Stimulated activated naive CD8-positive, alpha-beta T cell treated with anti-CD3 and anti-CD28 coated beads, Interleukin-15, amount 100 ng/mL, for 72 hours (primary cell): ENCODE data around the gene GGCT.
"Not testable (repeated sequence)": the region's sequence is repeated elsewhere in the genome, so short reads cannot be mapped to it uniquely, and the experiment has no call there.

Experiments
- ATAC-seq: fragments of 150-1000 bp; cut with Tn5 transposase; 2 replicates; pipeline ENCODE4 v1.10.0; 2021; ENCODE audit warnings: mild to moderate bottlenecking, moderate library complexity
- DNase-seq, 2 donors: peaks; one replicate each; pipeline ENCODE4 v3.0.0; 2021 to 2022
- H3K27ac Mint-ChIP-seq, 2 donors: one replicate each; pipeline ENCODE4 v1.8.0; 2022; ENCODE audit warnings: mild to moderate bottlenecking in 2 of 2, mixed read lengths in 2 of 2, moderate library complexity in 2 of 2
- H3K27me3 Mint-ChIP-seq: one replicate; pipeline ENCODE4 v1.8.0; 2022; ENCODE audit warnings: mixed read lengths
- H3K4me1 Mint-ChIP-seq: one replicate; pipeline ENCODE4 v1.8.0; 2022; ENCODE audit warnings: mild to moderate bottlenecking, mixed read lengths
- H3K4me3 Mint-ChIP-seq, 2 donors: one replicate each; pipeline ENCODE4 v1.8.0; 2022; ENCODE audit warnings: mild to moderate bottlenecking in 2 of 2, mixed read lengths in 2 of 2, moderate library complexity in 1 of 2
- H3K9me3 Mint-ChIP-seq, 2 donors: one replicate each; pipeline ENCODE4 v1.8.0; 2022; ENCODE audit warnings: mixed read lengths in 2 of 2

GGCT gene, protein sequence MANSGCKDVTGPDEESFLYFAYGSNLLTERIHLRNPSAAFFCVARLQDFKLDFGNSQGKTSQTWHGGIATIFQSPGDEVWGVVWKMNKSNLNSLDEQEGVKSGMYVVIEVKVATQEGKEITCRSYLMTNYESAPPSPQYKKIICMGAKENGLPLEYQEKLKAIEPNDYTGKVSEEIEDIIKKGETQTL

DNA sequence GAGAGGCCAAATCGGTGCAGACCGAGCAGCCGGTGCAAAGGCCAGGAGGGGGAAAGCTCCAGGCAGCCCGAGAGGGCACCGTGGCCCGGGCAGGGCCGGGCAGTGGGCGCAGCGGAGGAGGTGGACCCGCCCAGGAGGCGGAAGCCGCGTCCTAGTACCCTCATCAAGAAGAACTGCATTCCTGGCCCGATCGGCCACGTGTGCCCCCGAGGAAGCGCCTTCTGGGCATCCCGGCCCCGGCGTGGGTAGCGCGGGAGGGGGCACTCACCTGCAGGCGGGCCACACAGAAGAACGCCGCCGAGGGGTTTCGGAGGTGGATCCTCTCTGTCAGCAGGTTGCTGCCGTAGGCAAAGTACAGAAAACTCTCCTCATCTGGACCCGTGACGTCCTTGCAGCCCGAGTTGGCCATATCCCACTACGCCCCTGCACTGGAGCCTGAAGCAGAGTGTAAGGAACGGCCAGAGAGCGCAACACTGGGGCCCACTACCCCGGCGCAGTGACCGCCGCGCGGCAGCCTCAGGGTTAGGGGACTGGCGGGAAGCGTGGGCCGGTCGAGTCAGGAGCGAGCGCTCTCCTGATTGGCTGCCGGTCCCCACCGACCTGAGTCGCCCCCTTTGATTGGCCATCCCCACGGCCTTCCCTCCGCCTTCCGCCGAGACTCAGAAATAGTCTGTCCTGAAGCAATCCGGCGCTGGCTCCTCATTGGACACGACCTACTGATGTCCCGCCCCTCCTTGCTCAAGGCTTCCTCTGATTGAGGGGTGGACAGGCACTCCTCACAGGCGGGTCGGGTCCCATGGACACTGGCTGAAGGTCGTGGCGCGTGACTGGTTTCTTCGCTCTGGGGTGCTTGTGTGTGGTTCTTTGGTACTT lies at the start of gene GGCT:
Gene GGCT (minus strand): TSS at position 529 of the 873 bp plus-strand sequence. CDS start 120 bp downstream, at position 409.
- Mint-ChIP-seq H3K27me3 (no peaks in the 10 kb centered on the region), H3K4me3 (peak within 1 kb of the TSS; percentile 90 to 93), H3K27ac (peak within 1 kb of the TSS; percentile 87 to 97), H3K9me3 (peaks cover 4 to 7% of the 10 kb centered on the region in 2 donors), H3K4me1 (peaks cover 41% of the 10 kb centered on the region)
- ATAC-seq (peak; percentile 99), DNase-seq (peak; percentile 96 to 98)

DNA sequence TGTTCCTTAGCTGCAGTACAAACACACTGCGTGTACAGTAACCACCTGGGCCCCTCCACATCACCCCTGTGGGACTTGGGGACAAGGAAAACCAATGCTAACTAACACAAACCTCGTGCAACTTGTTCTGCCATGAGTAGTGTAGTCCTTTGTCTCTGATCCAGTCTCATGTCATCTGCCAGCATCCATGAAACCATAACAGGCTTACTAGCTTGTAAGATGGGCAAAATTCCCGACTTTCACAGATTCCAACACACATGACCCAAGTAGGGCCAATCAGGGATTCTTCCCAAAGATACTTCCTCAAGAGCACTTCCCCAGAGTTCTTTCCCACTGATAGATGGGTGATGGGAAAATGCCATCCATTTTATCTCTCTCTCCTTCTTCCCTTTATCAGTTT lies 48.9 kb upstream of the GGCT start:
- ATAC-seq (no peak), DNase-seq (no peak)
- Mint-ChIP-seq H3K9me3 (no peaks in the 10 kb centered on the region), H3K4me1 (peaks cover 6% of the 10 kb centered on the region), H3K27me3 (no peaks in the 10 kb centered on the region), H3K4me3 (no peak overlapping the region), H3K27ac (no peak overlapping the region)

GRCh38 chr7:30553141-30553540 lies 48.5 kb upstream of the GGCT start:
- DNase-seq = no peak
- Mint-ChIP-seq H3K4me1 (peaks cover 6% of the 10 kb centered on the region), H3K27ac (no peak overlapping the region), H3K4me3 (no peak overlapping the region), H3K9me3 (no peaks in the 10 kb centered on the region), H3K27me3 (no peaks in the 10 kb centered on the region)
- no peak for ATAC-seq

- no peak for ATAC-seq
- H3K4me1 Mint-ChIP-seq = peaks cover 6% of the 10 kb centered on the region
- no peaks in the 10 kb centered on the region for H3K27me3 Mint-ChIP-seq
- no peaks in the 10 kb centered on the region for H3K9me3 Mint-ChIP-seq
- DNase-seq = no peak
- H3K4me3 Mint-ChIP-seq = no peak overlapping the region
- no peak overlapping the region for H3K27ac Mint-ChIP-seq
Measured at GRCh38 chr7:30552330-30552729, 47.7 kb upstream of the GGCT start.

GRCh38 chr7:30549931-30550493 lies 45.4 kb upstream of the GGCT start:
- DNase-seq = no peak

GRCh38 chr7:30548845-30549244 lies 44.2 kb upstream of the GGCT start:
- Mint-ChIP-seq H3K27me3 (no peaks in the 10 kb centered on the region), H3K4me3 (no peak overlapping the region), H3K9me3 (no peaks in the 10 kb centered on the region), H3K4me1 (peaks cover 6% of the 10 kb centered on the region), H3K27ac (no peak overlapping the region)
- ATAC-seq (no peak), DNase-seq (peak; percentile 8 to 23)

More at GRCh38 chr7:30549931-30550493, 45.4 kb upstream of the GGCT start:
- no peak for ATAC-seq
- Mint-ChIP-seq H3K27ac (no peak overlapping the region), H3K4me3 (no peak overlapping the region), H3K9me3 (no peaks in the 10 kb centered on the region), H3K27me3 (no peaks in the 10 kb centered on the region), H3K4me1 (peaks cover 6% of the 10 kb centered on the region)

DNA sequence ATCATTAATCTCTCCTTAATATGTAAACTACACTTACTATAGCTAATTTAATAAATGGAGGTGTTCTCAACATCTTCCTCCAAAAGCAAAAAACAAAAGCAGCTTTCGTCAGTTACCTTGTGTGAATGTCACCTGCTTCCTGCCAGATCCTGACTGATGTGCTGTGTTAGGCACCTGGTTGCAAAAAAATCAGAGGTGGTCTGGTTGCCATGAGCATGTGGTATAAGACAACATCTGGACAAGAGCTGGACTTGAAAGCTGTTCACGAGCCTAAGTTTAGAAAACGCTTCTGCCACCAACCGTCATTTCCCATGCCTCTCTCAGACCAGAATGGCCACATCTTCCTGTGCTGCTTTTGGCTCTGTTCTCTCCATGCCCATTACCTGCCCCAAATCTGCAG lies 42.0 kb upstream of the GGCT start:
- no peak for ATAC-seq
- peaks cover 6% of the 10 kb centered on the region for H3K4me1 Mint-ChIP-seq

GRCh38 chr7:30545791-30546555 lies 41.3 kb upstream of the GGCT start:
- H3K27me3 Mint-ChIP-seq = no peaks in the 10 kb centered on the region
- H3K9me3 Mint-ChIP-seq = no peaks in the 10 kb centered on the region
- H3K4me1 Mint-ChIP-seq = peaks cover 3% of the 10 kb centered on the region
- ATAC-seq = no peak
- no peak overlapping the region for H3K27ac Mint-ChIP-seq
- DNase-seq = no peak
- no peak overlapping the region for H3K4me3 Mint-ChIP-seq

More for the DNA sequence above, 42.0 kb upstream of the GGCT start:
- Mint-ChIP-seq H3K27me3 (no peaks in the 10 kb centered on the region), H3K9me3 (no peaks in the 10 kb centered on the region), H3K27ac (no peak overlapping the region), H3K4me3 (no peak overlapping the region)
- no peak for DNase-seq

GRCh38 chr7:30543813-30544525 lies 39.3 kb upstream of the GGCT start:
- no peak overlapping the region for H3K4me3 Mint-ChIP-seq
- ATAC-seq (no peak), DNase-seq (no peak)
- H3K27me3 Mint-ChIP-seq = no peaks in the 10 kb centered on the region
- peak overlapping the region in 1 of 2 donors; percentile 7 for H3K27ac Mint-ChIP-seq
- H3K9me3 Mint-ChIP-seq = no peaks in the 10 kb centered on the region
- H3K4me1 Mint-ChIP-seq = no peaks in the 10 kb centered on the region

GRCh38 chr7:30543115-30543514 lies 38.5 kb upstream of the GGCT start:
- H3K4me3 Mint-ChIP-seq, H3K4me1 Mint-ChIP-seq, H3K27ac Mint-ChIP-seq, ATAC-seq, H3K27me3 Mint-ChIP-seq, H3K9me3 Mint-ChIP-seq, DNase-seq: not testable (repeated sequence)

DNA sequence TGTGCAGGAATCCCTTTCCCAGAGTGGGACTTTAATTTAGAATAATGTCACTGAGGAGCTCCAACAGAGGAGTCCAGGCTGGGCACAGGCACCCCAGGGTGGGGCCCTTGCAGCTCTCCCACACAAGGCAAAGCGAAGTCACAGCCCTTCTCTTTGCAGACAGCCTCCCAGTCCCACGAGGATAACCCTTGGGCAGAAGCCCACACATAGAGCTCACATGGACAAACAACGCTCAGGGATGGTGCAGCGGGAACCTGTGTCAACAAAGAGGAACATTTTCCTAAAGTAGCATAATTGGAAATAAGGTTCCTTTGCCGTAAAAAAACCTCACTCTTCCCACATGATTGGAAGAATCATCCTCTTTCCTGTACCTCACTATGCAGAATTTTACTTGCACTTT lies 29.3 kb upstream of the GGCT start:
- Mint-ChIP-seq H3K27ac (no peak overlapping the region), H3K4me3 (no peak overlapping the region), H3K4me1 (no peaks in the 10 kb centered on the region), H3K27me3 (no peaks in the 10 kb centered on the region), H3K9me3 (no peaks in the 10 kb centered on the region)
- DNase-seq (no peak), ATAC-seq (no peak)

GRCh38 chr7:30531286-30531685 lies 26.7 kb upstream of the GGCT start:
- Mint-ChIP-seq H3K4me3 (no peak overlapping the region), H3K27ac (no peak overlapping the region), H3K27me3 (no peaks in the 10 kb centered on the region), H3K4me1 (no peaks in the 10 kb centered on the region), H3K9me3 (no peaks in the 10 kb centered on the region)
- no peak for ATAC-seq
- no peak for DNase-seq

GRCh38 chr7:30530373-30530772 lies 25.7 kb upstream of the GGCT start:
- DNase-seq = no peak

GRCh38 chr7:30528779-30529178 lies 24.1 kb upstream of the GGCT start:
- H3K4me3 Mint-ChIP-seq = no peak overlapping the region
- no peaks in the 10 kb centered on the region for H3K9me3 Mint-ChIP-seq
- no peak for ATAC-seq

More at GRCh38 chr7:30530373-30530772, 25.7 kb upstream of the GGCT start:
- H3K27ac Mint-ChIP-seq = no peak overlapping the region
- H3K4me1 Mint-ChIP-seq = no peaks in the 10 kb centered on the region
- H3K9me3 Mint-ChIP-seq = no peaks in the 10 kb centered on the region
- H3K4me3 Mint-ChIP-seq = no peak overlapping the region
- no peaks in the 10 kb centered on the region for H3K27me3 Mint-ChIP-seq
- ATAC-seq = no peak

GRCh38 chr7:30527297-30527696 lies 22.7 kb upstream of the GGCT start:
- not testable (repeated sequence) for H3K27me3 Mint-ChIP-seq, H3K27ac Mint-ChIP-seq, H3K4me1 Mint-ChIP-seq, H3K9me3 Mint-ChIP-seq, ATAC-seq, DNase-seq, H3K4me3 Mint-ChIP-seq

More at GRCh38 chr7:30528779-30529178, 24.1 kb upstream of the GGCT start:
- DNase-seq = no peak
- no peaks in the 10 kb centered on the region for H3K27me3 Mint-ChIP-seq
- H3K27ac Mint-ChIP-seq = no peak overlapping the region
- H3K4me1 Mint-ChIP-seq = no peaks in the 10 kb centered on the region
